Esophagus muscularis mucosa (tissue), 4 donors: ENCODE results near the gene PPP1R3G. TPM values are rescaled to one million over a fixed set of nuclear protein-coding genes. Genes with fewer than 3 reads are reported as not detected.

ENCODE experiments used
- DNase-seq: peaks from one replicate; pipeline ENCODE4 v3.0.0-alpha.2; 2017; ENCODE audit errors: extremely low spot score
- H3K27ac ChIP-seq, 4 donors: fragments of 200-600 bp; sonication (generic); replicated peaks in 1 of 4; 1 replicate in 3 of 4; 2 replicates in 1 of 4; pipeline ENCODE4 v1.5.1; 2016 to 2019; ENCODE audit warnings: mild to moderate bottlenecking in 1 of 4
- H3K27me3 ChIP-seq, 4 donors: fragments of 200-600 bp; sonication (generic); one replicate each; pipeline versions ENCODE4 v1.5.1 to v1.6.0; 2016 to 2019
- H3K36me3 ChIP-seq, 4 donors: fragments of 200-600 bp; sonication (generic); one replicate each; pipeline ENCODE4 v1.5.1; 2016 to 2019
- H3K4me1 ChIP-seq, 4 donors: fragments of 200-600 bp; sonication (generic); one replicate each; pipeline ENCODE4 v1.5.1; 2016 to 2019
- H3K4me3 ChIP-seq, 4 donors: fragments of 200-600 bp; sonication (generic); 1 replicate in 2 of 4; 2 replicates in 2 of 4; pipeline ENCODE4 v1.5.1; 2016 to 2019; ENCODE audit warnings: mild to moderate bottlenecking in 4 of 4, moderate library complexity in 1 of 4
- H3K9me3 ChIP-seq, 4 donors: fragments of 200-600 bp; sonication (generic); 1 replicate in 3 of 4; 2 replicates in 1 of 4; pipeline ENCODE4 v1.5.1; 2016 to 2019
- CTCF ChIP-seq, 3 experiments: fragments of 200-600 bp in 2 of 3; fragments of 450-650 bp in 1 of 3; sonication (generic) in 2 of 3; IDR thresholded peaks; one replicate each; pipeline ENCODE4 v1.5.1; 2017 to 2019; ENCODE audit warnings: antibody characterized with exemption in 3 of 3, mild to moderate bottlenecking in 2 of 3, moderate library complexity in 1 of 3
- EP300 ChIP-seq: sonication (generic); formaldehyde crosslinking; IDR thresholded peaks from one replicate; pipeline ENCODE4 v1.6.1; 2017; ENCODE audit warnings: antibody characterized with exemption
- POLR2A ChIP-seq: fragments of 450-650 bp; IDR thresholded peaks from one replicate; pipeline ENCODE4 v1.6.1; 2017; ENCODE audit warnings: antibody characterized with exemption, moderate library complexity, mild to moderate bottlenecking, low read depth
- POLR2AphosphoS5 ChIP-seq, 2 donors: sonication (generic); formaldehyde crosslinking; IDR thresholded peaks; one replicate each; pipeline ENCODE4 v1.6.1; 2017; ENCODE audit warnings: antibody characterized with exemption in 2 of 2
- WGBS: methylation state at CpG from one replicate; pipeline ENCODE4 v1.1.5; 2018; 5-methylcytosine and 5-hydroxymethylcytosine counted together
- intact Hi-C: fragments of 100-400 bp; cut with DNase I; formaldehyde crosslinking; loops from one replicate; pipeline ENCODE4 v1.15.1; 2023
- total RNA-seq, 4 donors: library from RNA; depleted of rRNA; stranded (reverse); fragments of >200 nt; gene quantifications; one replicate each; pipeline versions ENCODE4 v1.1.0 to v1.2.1, GENCODE V29; 2016

The PPP1R3G gene
- total RNA-seq, 4 donors from 2014 or later = 3.0 to 7.9 (median 5.5) TPM

DNA sequence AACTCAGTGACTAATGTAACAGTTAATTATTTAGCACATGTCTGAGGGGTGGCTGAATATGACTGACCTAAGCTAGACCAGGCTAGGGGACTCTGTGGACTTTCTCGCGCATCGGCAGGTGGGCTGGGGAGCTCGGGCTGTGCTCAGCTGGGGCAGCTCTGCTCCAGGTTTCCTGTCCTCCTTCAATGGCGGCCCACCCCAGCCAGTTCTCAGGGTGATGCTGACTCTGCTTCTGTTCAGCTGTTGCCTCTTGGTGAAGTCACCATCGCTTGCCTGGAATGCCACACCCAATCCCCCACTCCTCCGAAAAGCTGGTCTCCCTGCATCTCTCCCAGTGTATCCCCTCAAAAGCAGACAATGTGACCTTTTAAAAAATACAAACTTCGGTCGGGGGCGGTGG is 20.0 kb downstream of the PPP1R3G start:
- intact Hi-C loops = no loop called here
- no peak for DNase-seq
- WGBS = 93% methylated on average over 9 of the region's 10 CpGs

GRCh38 chr6:5107341-5107740 is 22.2 kb downstream of the PPP1R3G start:
- WGBS = 90% methylated on average over 10 of the region's 10 CpGs

More for the DNA sequence above, 20.0 kb downstream of the PPP1R3G start:
- TF ChIP-seq POLR2AphosphoS5 (IDR thresholded peaks at IDR 0.05) (no peak), POLR2A (no peak), CTCF (IDR thresholded peaks at IDR 0.05) (no peak), EP300 (no peak)
- H3K36me3 ChIP-seq = peaks cover 0 to 7% (median 2%) of the 10 kb centered on the region in 4 donors
- no peak overlapping the region for H3K27ac ChIP-seq
- H3K4me3 ChIP-seq = no peak overlapping the region
- H3K9me3 ChIP-seq = no peaks in the 10 kb centered on the region
- peaks cover 0 to 4% (median 0%) of the 10 kb centered on the region in 4 donors for H3K4me1 ChIP-seq
- H3K27me3 ChIP-seq = no peaks in the 10 kb centered on the region

GRCh38 chr6:5108068-5108467 is 22.9 kb downstream of the PPP1R3G start:
- H3K27ac ChIP-seq = no peak overlapping the region
- H3K27me3 ChIP-seq = no peaks in the 10 kb centered on the region
- TF ChIP-seq POLR2AphosphoS5 (IDR thresholded peaks at IDR 0.05) (no peak), EP300 (no peak), CTCF (IDR thresholded peaks at IDR 0.05) (no peak), POLR2A (no peak)
- no peaks in the 10 kb centered on the region for H3K9me3 ChIP-seq
- intact Hi-C loops = no loop called here
- H3K4me3 ChIP-seq = no peak overlapping the region
- H3K4me1 ChIP-seq = peaks cover 0 to 4% (median 0%) of the 10 kb centered on the region in 4 donors
- no peak for DNase-seq
- WGBS = 80% methylated on average over 9 of the region's 9 CpGs
- H3K36me3 ChIP-seq = peaks cover 0 to 13% (median 5%) of the 10 kb centered on the region in 4 donors

More at GRCh38 chr6:5107341-5107740, 22.2 kb downstream of the PPP1R3G start:
- Histone ChIP-seq H3K27me3 (no peaks in the 10 kb centered on the region), H3K36me3 (peaks cover 0 to 13% (median 5%) of the 10 kb centered on the region in 4 donors), H3K4me3 (no peak overlapping the region), H3K4me1 (peaks cover 0 to 4% (median 0%) of the 10 kb centered on the region in 4 donors), H3K27ac (no peak overlapping the region), H3K9me3 (no peaks in the 10 kb centered on the region)
- intact Hi-C loops = no loop called here
- no peak for TF ChIP-seq POLR2A
- TF ChIP-seq CTCF (IDR thresholded peaks at IDR 0.05) = no peak
- no peak for TF ChIP-seq POLR2AphosphoS5 (IDR thresholded peaks at IDR 0.05)
- no peak for TF ChIP-seq EP300
- no peak for DNase-seq

DNA sequence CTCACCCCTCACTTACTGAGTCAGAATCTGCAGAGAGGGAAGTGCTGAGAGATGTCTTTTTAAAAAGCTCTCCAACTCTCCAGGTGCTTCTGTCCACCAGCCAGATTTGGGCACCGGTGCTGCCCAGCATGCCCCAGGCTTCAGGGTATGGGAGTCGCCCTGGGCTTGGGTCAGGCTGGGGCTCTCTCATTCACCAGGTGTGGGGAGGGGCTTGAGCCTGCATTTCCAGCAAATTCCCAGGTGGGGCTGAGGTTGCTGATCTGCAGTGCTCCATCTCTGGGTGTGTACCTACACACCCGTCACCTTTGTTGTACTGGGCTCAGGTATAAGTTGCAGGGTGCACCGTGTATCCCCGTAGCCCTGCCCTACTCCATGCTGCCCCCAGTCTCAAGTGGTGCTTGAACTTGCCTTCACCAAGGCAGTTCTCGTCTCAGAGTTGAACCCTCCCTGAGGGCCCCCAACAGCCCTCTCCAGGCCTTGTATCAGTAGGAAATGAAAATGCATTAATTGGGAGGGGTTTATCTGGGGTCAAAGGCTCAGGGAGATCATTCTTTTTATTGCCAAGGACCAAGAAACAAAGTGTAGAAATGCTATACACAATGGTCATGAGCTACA is 23.5 kb downstream of the PPP1R3G start:
- H3K4me3 ChIP-seq = no peak overlapping the region
- peaks cover 0 to 4% (median 0%) of the 10 kb centered on the region in 4 donors for H3K4me1 ChIP-seq
- no peak overlapping the region for H3K27ac ChIP-seq
- no peaks in the 10 kb centered on the region for H3K9me3 ChIP-seq
- no peaks in the 10 kb centered on the region for H3K27me3 ChIP-seq
- TF ChIP-seq CTCF (IDR thresholded peaks at IDR 0.05) (no peak), POLR2AphosphoS5 (IDR thresholded peaks at IDR 0.05) (no peak), EP300 (no peak), POLR2A (no peak)
- intact Hi-C loops = no loop called here
- H3K36me3 ChIP-seq = peaks cover 0 to 13% (median 5%) of the 10 kb centered on the region in 4 donors
- WGBS = 87% methylated on average over 5 of the region's 6 CpGs
- DNase-seq = no peak

- H3K9me3 ChIP-seq = no peaks in the 10 kb centered on the region
- TF ChIP-seq POLR2AphosphoS5 (IDR thresholded peaks at IDR 0.05) (no peak), CTCF (IDR thresholded peaks at IDR 0.05) (no peak), EP300 (no peak), POLR2A (no peak)
- intact Hi-C loops = no loop called here
- H3K36me3 ChIP-seq = peaks cover 0 to 13% (median 5%) of the 10 kb centered on the region in 4 donors
- H3K27me3 ChIP-seq = no peaks in the 10 kb centered on the region
- H3K4me1 ChIP-seq = peaks cover 0 to 4% (median 0%) of the 10 kb centered on the region in 4 donors
- no peak overlapping the region for H3K27ac ChIP-seq
- DNase-seq = no peak
- WGBS = 92% methylated on average over 10 of the region's 10 CpGs
- H3K4me3 ChIP-seq = no peak overlapping the region
Measured at GRCh38 chr6:5109436-5109835, 24.3 kb downstream of the PPP1R3G start.
